BJ (cell line): ENCODE data around the gene FUCA1. TPM values are rescaled to one million over a fixed set of nuclear protein-coding genes. Genes with fewer than 3 reads are reported as not detected.

Experiments
- CTCF ChIA-PET: fragments of 350-600 bp; formaldehyde crosslinking; extraction: SDS; loops from one replicate; lab custom pipeline; 2021; ENCODE audit warnings: antibody characterized with exemption, inconsistent platforms; lab: Yijun Ruan, JAX
- POLR2A ChIA-PET: fragments of 300-600 bp; sonication (Branson Sonifier 250); formaldehyde crosslinking; extraction: SDS; loops from one replicate; lab custom pipeline; 2021; ENCODE audit warnings: antibody characterized with exemption; lab: Charles Lee
- DNase-seq: peaks from one replicate; pipeline ENCODE4 v3.0.0-alpha.2; 2011; ENCODE audit warnings: low read depth
- H3K27me3 ChIP-seq: 2 replicates; pipeline ENCODE4 v1.6.0; 2011; ENCODE audit warnings: low read length; ENCODE audit not compliant: control insufficient read depth, insufficient read depth
- H3K36me3 ChIP-seq: 2 replicates; pipeline ENCODE4 v1.5.1; 2011; ENCODE audit warnings: low read length; ENCODE audit not compliant: control insufficient read depth, insufficient read depth
- H3K4me3 ChIP-seq: 2 replicates; pipeline ENCODE4 v1.5.1; 2011; ENCODE audit warnings: low read depth, mild to moderate bottlenecking, control low read depth, low read length
- CTCF ChIP-seq: IDR thresholded peaks from 2 replicates; pipeline ENCODE4 v1.5.1; 2011; ENCODE audit warnings: low read depth, mild to moderate bottlenecking, control low read depth, inconsistent platforms, low read length, moderate library complexity; ENCODE audit not compliant: insufficient read depth
- polyA plus RNA-seq: library from polyadenylated mRNA; depleted of rRNA; stranded (reverse); fragments of >200 nt; gene quantifications from 2 replicates; pipeline ENCODE4 v1.2.3, GENCODE V29; 2011

The FUCA1 gene
- polyA plus RNA-seq, 1 experiment: 12.5 TPM

GRCh38 chr1:23879809-23880208 is 11.7 kb upstream of the FUCA1 start:
- ChIA-PET POLR2A (no interaction called here), CTCF (no interaction called here)
- no peak for TF ChIP-seq CTCF
- no peaks in the 10 kb centered on the region for H3K36me3 ChIP-seq
- no peak overlapping the region for H3K4me3 ChIP-seq
- DNase-seq: no peak
- H3K27me3 ChIP-seq: peaks cover 2% of the 10 kb centered on the region; the same call in 1 of the 2 replicates

- Histone ChIP-seq H3K36me3 (no peaks in the 10 kb centered on the region), H3K4me3 (no peak overlapping the region), H3K27me3 (peaks cover 3% of the 10 kb centered on the region)
- TF ChIP-seq CTCF: no peak
- POLR2A ChIA-PET: no interaction called here
- DNase-seq: no peak
- CTCF ChIA-PET: no interaction called here
These were observed 10.6 kb upstream of the FUCA1 start for GRCh38 chr1:23878668-23879067.

GRCh38 chr1:23875382-23875781 is 7.3 kb upstream of the FUCA1 start:
- POLR2A ChIA-PET: no interaction called here
- no peak for DNase-seq
- Histone ChIP-seq H3K4me3 (no peak overlapping the region), H3K27me3 (peaks cover 5% of the 10 kb centered on the region), H3K36me3 (no peaks in the 10 kb centered on the region)
- CTCF ChIA-PET: no interaction called here
- TF ChIP-seq CTCF: no peak

GRCh38 chr1:23872421-23872820 is 4.3 kb upstream of the FUCA1 start:
- POLR2A ChIA-PET: no interaction called here

GRCh38 chr1:23869051-23869450 is 961 bp upstream of the FUCA1 start:
- Histone ChIP-seq H3K36me3 (no peaks in the 10 kb centered on the region), H3K27me3 (peaks cover 6% of the 10 kb centered on the region), H3K4me3 (peak overlapping the region; percentile 69)
- ChIA-PET CTCF (interaction anchor here (0.6 to 2.0 kb wide), 10 partner anchors 11 to 236 kb away, joined by 3 to 8 read pairs (median 4); no protein-coding TSS in a partner anchor), POLR2A (no interaction called here)
- no peak for TF ChIP-seq CTCF
- DNase-seq: no peak

More at GRCh38 chr1:23872421-23872820, 4.3 kb upstream of the FUCA1 start:
- H3K36me3 ChIP-seq: no peaks in the 10 kb centered on the region
- TF ChIP-seq CTCF: no peak
- H3K27me3 ChIP-seq: peaks cover 7% of the 10 kb centered on the region
- no peak overlapping the region for H3K4me3 ChIP-seq
- no peak for DNase-seq
- CTCF ChIA-PET: no interaction called here
